Esophagus squamous epithelium (tissue), 5 donors: ENCODE results near the gene CENATAC. TPM values are rescaled to one million over a fixed set of nuclear protein-coding genes. Genes with fewer than 3 reads are reported as not detected.
"Not testable (repeated sequence)": the region's sequence is repeated elsewhere in the genome, so short reads cannot be mapped to it uniquely, and the experiment has no call there.

ENCODE experiments used
- DNase-seq: peaks from one replicate; lab custom pipeline; 2025; lab: John Stamatoyannopoulos, UW
- H3K27ac ChIP-seq, 4 donors: fragments of 200-600 bp; sonication (generic); one replicate each; pipeline ENCODE4 v1.5.1; 2016 to 2019; ENCODE audit warnings: mild to moderate bottlenecking in 1 of 4
- H3K27me3 ChIP-seq, 4 donors: fragments of 200-600 bp; sonication (generic); 1 replicate in 3 of 4; 2 replicates in 1 of 4; pipeline versions ENCODE4 v1.5.1 to v1.6.0; 2017 to 2021; ENCODE audit warnings: antibody characterized with exemption in 1 of 4
- H3K36me3 ChIP-seq, 3 donors: fragments of 200-600 bp; sonication (generic); one replicate each; pipeline ENCODE4 v1.5.1; 2016 to 2019
- H3K4me1 ChIP-seq, 3 donors: fragments of 200-600 bp; sonication (generic); one replicate each; pipeline ENCODE4 v1.5.1; 2017 to 2019
- H3K4me3 ChIP-seq, 4 donors: fragments of 200-600 bp; sonication (generic); 1 replicate in 3 of 4; 2 replicates in 1 of 4; pipeline ENCODE4 v1.5.1; 2016 to 2019; ENCODE audit warnings: mild to moderate bottlenecking in 2 of 4, moderate library complexity in 1 of 4
- H3K9me3 ChIP-seq, 3 donors: fragments of 200-600 bp; sonication (generic); one replicate each; pipeline ENCODE4 v1.5.1; 2016 to 2019
- CTCF ChIP-seq, 6 experiments: fragments of 450-650 bp in 4 of 6; fragments of 200-600 bp in 2 of 6; sonication (generic) in 2 of 6; IDR thresholded peaks; one replicate each; pipeline ENCODE4 v1.5.1; 2016 to 2019; ENCODE audit warnings: antibody characterized with exemption in 6 of 6, mild to moderate bottlenecking in 4 of 6, moderate library complexity in 4 of 6
- POLR2A ChIP-seq, 4 donors: fragments of 450-650 bp; IDR thresholded peaks; one replicate each; pipeline ENCODE4 v1.6.1; 2017; ENCODE audit warnings: antibody characterized with exemption in 4 of 4, mild to moderate bottlenecking in 4 of 4, moderate library complexity in 3 of 4
- WGBS, 2 donors: methylation state at CpG; one replicate each; pipeline ENCODE4 v1.1.5; 2018; 5-methylcytosine and 5-hydroxymethylcytosine counted together
- intact Hi-C: fragments of 100-400 bp; cut with DNase I; formaldehyde crosslinking; loops from one replicate; pipeline ENCODE4 v1.15.0; 2022
- total RNA-seq, 4 donors: library from RNA; depleted of rRNA; stranded (reverse); fragments of >200 nt; gene quantifications; one replicate each; pipeline ENCODE4 v1.1.0, GENCODE V29; 2016
- donor health status: DM: yes; HTN: yes; CAD: no.

CENATAC gene
- total RNA-seq, 4 donors from 2014 or later, result 9.2 to 58.9 (median 29.4) TPM

GRCh38 chr11:119034813-119035212 is 36.9 kb downstream of the CENATAC start:
- no peak overlapping the region for H3K27ac ChIP-seq
- no peaks in the 10 kb centered on the region for H3K9me3 ChIP-seq
- TF ChIP-seq CTCF (IDR thresholded peaks at IDR 0.05) (no peak), POLR2A (IDR thresholded peaks at IDR 0.05) (no peak)
- no peak for DNase-seq
- no peak overlapping the region for H3K4me3 ChIP-seq
- intact Hi-C loops, result no loop called here
- no peaks in the 10 kb centered on the region for H3K36me3 ChIP-seq
- H3K27me3 ChIP-seq, result no peaks in the 10 kb centered on the region
- WGBS, 2 donors, result 78 to 89% methylated on average over 3 of the region's 3 CpGs
- peaks cover 4 to 13% (median 6%) of the 10 kb centered on the region in 3 donors for H3K4me1 ChIP-seq

- TF ChIP-seq POLR2A (IDR thresholded peaks at IDR 0.05), result no peak
- no peak for TF ChIP-seq CTCF (IDR thresholded peaks at IDR 0.05)
- Histone ChIP-seq H3K4me3 (no peak overlapping the region), H3K27me3 (no peaks in the 10 kb centered on the region), H3K4me1 (no peaks in the 10 kb centered on the region), H3K36me3 (no peaks in the 10 kb centered on the region), H3K27ac (no peak overlapping the region), H3K9me3 (no peaks in the 10 kb centered on the region)
- intact Hi-C loops, result no loop called here
- WGBS, 2 donors, result 71 to 74% methylated on average over 5 of the region's 5 CpGs
- no peak for DNase-seq
Observed at GRCh38 chr11:119038884-119039283, 40.9 kb downstream of the CENATAC start.

- H3K27me3 ChIP-seq, H3K9me3 ChIP-seq, DNase-seq, H3K27ac ChIP-seq, H3K4me1 ChIP-seq, H3K36me3 ChIP-seq, intact Hi-C loops, H3K4me3 ChIP-seq: not testable (repeated sequence)
- WGBS, 2 donors, result 33 to 36% methylated on average over 10 to 11 of the region's 11 CpGs
Observed at GRCh38 chr11:119039471-119039870, 41.5 kb downstream of the CENATAC start.

GRCh38 chr11:119041821-119042514 is 44.0 kb downstream of the CENATAC start:
- WGBS, 2 donors, result 80 to 88% methylated on average over 4 of the region's 4 CpGs
- TF ChIP-seq CTCF (IDR thresholded peaks at IDR 0.05) (no peak), POLR2A (IDR thresholded peaks at IDR 0.05) (no peak)
- Histone ChIP-seq H3K4me1 (no peaks in the 10 kb centered on the region), H3K9me3 (no peaks in the 10 kb centered on the region), H3K27ac (no peak overlapping the region), H3K36me3 (peaks cover 9 to 27% (median 13%) of the 10 kb centered on the region in 3 donors), H3K27me3 (no peaks in the 10 kb centered on the region), H3K4me3 (no peak overlapping the region)
- DNase-seq, result no peak
- intact Hi-C loops, result no loop called here

GRCh38 chr11:119042927-119043326 is 45.0 kb downstream of the CENATAC start:
- WGBS, 2 donors, result 92% methylated on average over 9 of the region's 9 CpGs
- Histone ChIP-seq H3K9me3 (no peaks in the 10 kb centered on the region), H3K27ac (no peak overlapping the region), H3K4me3 (no peak overlapping the region), H3K27me3 (no peaks in the 10 kb centered on the region), H3K36me3 (peaks cover 19 to 36% (median 23%) of the 10 kb centered on the region in 3 donors), H3K4me1 (no peaks in the 10 kb centered on the region)
- TF ChIP-seq POLR2A (IDR thresholded peaks at IDR 0.05) (no peak), CTCF (IDR thresholded peaks at IDR 0.05) (no peak)
- intact Hi-C loops, result no loop called here
- no peak for DNase-seq
